OCI-LY3 (cell line): ENCODE data around the gene LMNTD2.

ENCODE experiments used
- CTCF ChIP-seq: fragments of 200-600, 300-600 bp; sonication (generic); IDR thresholded peaks from 2 replicates; pipeline ENCODE4 v1.5.1; 2014; ENCODE audit warnings: antibody characterized with exemption, low read length, low read depth
- EZH2phosphoT487 ChIP-seq: fragments of 200-600 bp; shearing (Covaris generic); IDR thresholded peaks from 2 replicates; pipeline ENCODE4 v1.6.1; 2018; ENCODE audit warnings: antibody characterized with exemption, mixed run types, low read depth

- TF ChIP-seq CTCF (no peak), EZH2phosphoT487 (no peak)
These were observed 37.6 kb upstream of the LMNTD2 start for GRCh38 chr11:598005-598680.
